GM23338 (cell line): ENCODE measurements around the gene CDH19. TPM values are rescaled to one million over a fixed set of nuclear protein-coding genes. Genes with fewer than 3 reads are reported as not detected.

Experiments
- ATAC-seq: fragments of 200-7000 bp; cut with Tn5 transposase; 3 replicates; pipeline ENCODE4 v1.9.1; 2020
- DNase-seq: peaks from one replicate; pipeline ENCODE4 v3.0.0-alpha.2; 2015; ENCODE audit warnings: low spot score
- H2AFZ ChIP-seq: fragments of 200-600 bp; sonication (generic); 2 replicates; pipeline ENCODE4 v1.8.0; 2016; ENCODE audit warnings: antibody characterized with exemption, mild to moderate bottlenecking, moderate library complexity
- H3F3A ChIP-seq: fragments of 200-600 bp; sonication (generic); replicated peaks from 2 replicates; pipeline ENCODE4 v1.8.0; 2017; ENCODE audit warnings: antibody characterized with exemption, mixed run types, low read depth
- H3K27ac ChIP-seq: fragments of 200-600 bp; sonication (generic); 2 replicates; pipeline ENCODE4 v1.6.1; 2016; ENCODE audit warnings: low read depth
- H3K27me3 ChIP-seq: fragments of 200-600 bp; sonication (generic); 2 replicates; pipeline ENCODE4 v1.8.0; 2016; ENCODE audit warnings: mild to moderate bottlenecking, mixed run types, moderate library complexity; ENCODE audit not compliant: insufficient read depth
- H3K36me3 ChIP-seq: fragments of 200-600 bp; sonication (generic); 2 replicates; pipeline ENCODE4 v1.8.0; 2016; ENCODE audit warnings: mild to moderate bottlenecking; ENCODE audit not compliant: insufficient read depth
- H3K4me1 ChIP-seq: fragments of 200-600 bp; sonication (generic); 2 replicates; pipeline ENCODE4 v1.8.0; 2016; ENCODE audit warnings: mild to moderate bottlenecking, moderate library complexity; ENCODE audit not compliant: insufficient read depth
- H3K4me2 ChIP-seq: fragments of 200-600 bp; sonication (generic); 2 replicates; pipeline ENCODE4 v1.7.1; 2017; ENCODE audit warnings: mixed run types
- H3K4me3 ChIP-seq: fragments of 200-600 bp; sonication (generic); 2 replicates; pipeline ENCODE4 v1.6.1; 2016; ENCODE audit warnings: mixed run types
- H3K79me2 ChIP-seq: fragments of 200-600 bp; sonication (generic); replicated peaks from 2 replicates; pipeline ENCODE4 v1.8.0; 2017; ENCODE audit warnings: mild to moderate bottlenecking; ENCODE audit not compliant: insufficient read depth
- H3K9me2 ChIP-seq: fragments of 200-600 bp; sonication (generic); 2 replicates; pipeline ENCODE4 v1.8.0; 2017; ENCODE audit not compliant: insufficient read depth
- H4K20me1 ChIP-seq: fragments of 200-600 bp; sonication (generic); replicated peaks from 2 replicates; pipeline ENCODE4 v1.8.0; 2017; ENCODE audit warnings: mild to moderate bottlenecking; ENCODE audit not compliant: insufficient read depth
- H3K27ac Mint-ChIP-seq: 2 replicates; pipeline ENCODE4 v1.8.0; 2020; ENCODE audit warnings: inconsistent platforms, mild to moderate bottlenecking, moderate library complexity, mixed read lengths
- H3K27me3 Mint-ChIP-seq: 3 replicates; pipeline ENCODE4 v1.8.0; 2022; ENCODE audit warnings: low read depth, mild to moderate bottlenecking, moderate library complexity, mixed read lengths, inconsistent platforms; ENCODE audit not compliant: insufficient read depth, poor library complexity
- H3K36me3 Mint-ChIP-seq: 3 replicates; pipeline ENCODE4 v1.8.0; 2021; ENCODE audit warnings: low read depth, mild to moderate bottlenecking, inconsistent platforms, moderate library complexity, mixed read lengths
- H3K4me1 Mint-ChIP-seq: 3 replicates; pipeline ENCODE4 v1.8.0; 2020; ENCODE audit warnings: mild to moderate bottlenecking, inconsistent platforms, mixed read lengths
- H3K4me3 Mint-ChIP-seq: 3 replicates; pipeline ENCODE4 v1.8.0; 2021; ENCODE audit warnings: moderate library complexity, mild to moderate bottlenecking, inconsistent platforms, mixed read lengths
- H3K9me3 Mint-ChIP-seq: 3 replicates; pipeline ENCODE4 v1.8.0; 2020; ENCODE audit warnings: moderate library complexity, mild to moderate bottlenecking, inconsistent platforms, mixed read lengths
- CREB1 ChIP-seq: fragments of 250-450 bp; sonication (Bioruptor Pico); IDR thresholded peaks from 2 replicates; pipeline ENCODE4 v1.5.0; 2020; ENCODE audit warnings: low read depth, mild to moderate bottlenecking, moderate library complexity
- EZH2phosphoT487 ChIP-seq: fragments of 200-600 bp; sonication (generic); IDR thresholded peaks from one replicate; pipeline ENCODE4 v1.8.1; 2018; ENCODE audit warnings: antibody characterized with exemption; ENCODE audit not compliant: unreplicated experiment
- NANOG ChIP-seq: IDR thresholded peaks from 2 replicates; pipeline ENCODE4 v1.6.1; 2016; ENCODE audit warnings: antibody characterized with exemption, borderline replicate concordance
- POLR2AphosphoS5 ChIP-seq: IDR thresholded peaks from 2 replicates; pipeline ENCODE4 v1.6.1; 2016; ENCODE audit warnings: antibody characterized with exemption, low read depth
- ZNF114 ChIP-seq: fragments of 250-450 bp; sonication (Bioruptor Pico); IDR thresholded peaks from 2 replicates; pipeline ENCODE4 v1.5.0; 2020; ENCODE audit warnings: mild to moderate bottlenecking, moderate library complexity
- ZNF331 ChIP-seq: fragments of 250-450 bp; sonication (Bioruptor Pico); IDR thresholded peaks from 2 replicates; pipeline ENCODE4 v1.5.0; 2020; ENCODE audit warnings: low read depth, mild to moderate bottlenecking, moderate library complexity
- polyA plus RNA-seq: library from polyadenylated mRNA; unstranded; fragments of >200 nt; fragmentation: Nextera tagmentation; extraction: Ambion mirVana; gene quantifications from 2 replicates; pipeline ENCODE4 v1.2.1, GENCODE V29; 2016
- total RNA-seq: library from RNA; depleted of rRNA; stranded (reverse); fragments of >200 nt; shearing (Covaris generic); gene quantifications from 2 replicates; pipeline ENCODE4 v1.2.3, GENCODE V29; 2014
- TF ChIP-seq, protein P1 (sequence below), 2 experiments: fragments of 200-600 bp in 1 of 2; sonication (generic) in 1 of 2; conservative IDR thresholded peaks; 2 replicates each; pipeline versions ENCODE4 v1.5.1 to v1.6.1; 2016 to 2017; ENCODE audit warnings: antibody characterized with exemption in 2 of 2, low read depth in 2 of 2, mild to moderate bottlenecking in 2 of 2, moderate library complexity in 1 of 2
- TF ChIP-seq, protein P2 (sequence below): fragments of 250-450 bp; sonication (Bioruptor Pico); IDR thresholded peaks from 2 replicates; pipeline ENCODE4 v1.5.0; 2020; ENCODE audit warnings: mild to moderate bottlenecking, moderate library complexity
- TF ChIP-seq, protein P3 (sequence below): IDR thresholded peaks from 2 replicates; pipeline ENCODE4 v1.6.1; 2016; ENCODE audit warnings: antibody characterized with exemption
- TF ChIP-seq, protein P4 (sequence below): IDR thresholded peaks from one replicate; pipeline ENCODE4 v1.6.1; 2018; ENCODE audit warnings: antibody characterized with exemption; ENCODE audit not compliant: unreplicated experiment

The CDH19 gene
- total and polyA plus RNA-seq, 2 experiments from 2014 or later: 0.03 TPM

DNA sequence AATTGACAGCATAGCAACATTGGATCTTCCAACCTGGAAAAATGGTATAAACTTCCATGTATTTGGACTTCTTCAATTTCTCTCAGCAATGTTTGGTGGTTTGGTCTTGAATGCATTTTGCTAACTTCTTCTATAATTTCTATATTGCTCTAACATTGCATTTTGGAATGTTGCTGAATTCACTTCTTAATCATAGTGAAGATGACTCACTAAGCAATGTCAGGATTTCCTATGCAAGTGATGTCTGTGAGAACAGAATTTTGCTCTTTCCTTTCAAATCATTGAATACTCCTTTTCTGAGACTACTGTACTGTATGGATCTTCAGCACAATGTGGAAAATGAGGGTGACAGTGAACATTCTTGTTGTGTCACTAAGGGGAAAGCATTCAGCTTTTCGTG, 28.9 kb upstream of the CDH19 start:
- Histone ChIP-seq H3K27me3 (no peaks in the 10 kb centered on the region), H3K79me2 (no peaks in the 10 kb centered on the region), H3K36me3 (no peaks in the 10 kb centered on the region), H3K4me3 (no peak overlapping the region), H4K20me1 (no peaks in the 10 kb centered on the region), H2AFZ (no peak overlapping the region), H3K27ac (no peak overlapping the region), H3K9me2 (no peaks in the 10 kb centered on the region), H3F3A (no peaks in the 10 kb centered on the region), H3K4me1 (no peaks in the 10 kb centered on the region), H3K4me2 (no peak overlapping the region)
- ATAC-seq (no peak), DNase-seq (no peak)
- no peak overlapping the region for H3K4me3 Mint-ChIP-seq
- no peaks in the 10 kb centered on the region for H3K9me3 Mint-ChIP-seq
- peaks cover 2% of the 10 kb centered on the region for H3K27me3 Mint-ChIP-seq
- H3K27ac Mint-ChIP-seq: no peak overlapping the region
- no peaks in the 10 kb centered on the region for H3K4me1 Mint-ChIP-seq
- TF ChIP-seq, protein P1, sequence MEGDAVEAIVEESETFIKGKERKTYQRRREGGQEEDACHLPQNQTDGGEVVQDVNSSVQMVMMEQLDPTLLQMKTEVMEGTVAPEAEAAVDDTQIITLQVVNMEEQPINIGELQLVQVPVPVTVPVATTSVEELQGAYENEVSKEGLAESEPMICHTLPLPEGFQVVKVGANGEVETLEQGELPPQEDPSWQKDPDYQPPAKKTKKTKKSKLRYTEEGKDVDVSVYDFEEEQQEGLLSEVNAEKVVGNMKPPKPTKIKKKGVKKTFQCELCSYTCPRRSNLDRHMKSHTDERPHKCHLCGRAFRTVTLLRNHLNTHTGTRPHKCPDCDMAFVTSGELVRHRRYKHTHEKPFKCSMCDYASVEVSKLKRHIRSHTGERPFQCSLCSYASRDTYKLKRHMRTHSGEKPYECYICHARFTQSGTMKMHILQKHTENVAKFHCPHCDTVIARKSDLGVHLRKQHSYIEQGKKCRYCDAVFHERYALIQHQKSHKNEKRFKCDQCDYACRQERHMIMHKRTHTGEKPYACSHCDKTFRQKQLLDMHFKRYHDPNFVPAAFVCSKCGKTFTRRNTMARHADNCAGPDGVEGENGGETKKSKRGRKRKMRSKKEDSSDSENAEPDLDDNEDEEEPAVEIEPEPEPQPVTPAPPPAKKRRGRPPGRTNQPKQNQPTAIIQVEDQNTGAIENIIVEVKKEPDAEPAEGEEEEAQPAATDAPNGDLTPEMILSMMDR (conservative IDR thresholded peaks at IDR 0.05; ENCODE audit: low read depth in 2 of 2): no peak
- H3K36me3 Mint-ChIP-seq: no peaks in the 10 kb centered on the region

DNA sequence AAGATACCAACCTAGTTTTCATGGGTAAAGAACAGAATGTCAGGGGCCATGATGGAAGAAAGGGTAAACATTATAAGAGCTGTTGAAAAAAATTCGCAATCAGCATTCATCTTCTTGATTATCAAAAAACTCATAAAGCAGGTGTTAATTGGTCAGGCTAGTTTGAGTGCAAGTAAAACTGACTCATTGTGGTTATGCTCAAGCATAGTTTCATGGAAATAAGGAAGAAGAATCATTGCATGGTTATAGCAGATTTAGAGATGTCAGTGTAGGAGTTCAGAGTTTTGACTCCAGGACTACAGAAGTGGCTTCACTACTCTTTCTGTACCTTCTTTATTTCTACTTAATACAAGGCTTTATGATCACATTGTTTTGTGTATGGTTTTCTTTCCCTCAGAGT, 26.9 kb upstream of the CDH19 start:
- no peak overlapping the region for H3K4me3 ChIP-seq
- H3K36me3 ChIP-seq: no peaks in the 10 kb centered on the region
- no peak overlapping the region for H2AFZ ChIP-seq
- Mint-ChIP-seq H3K4me3 (no peak overlapping the region), H3K9me3 (no peaks in the 10 kb centered on the region; the same call in 2 of the 3 replicates), H3K36me3 (no peaks in the 10 kb centered on the region), H3K27ac (no peak overlapping the region), H3K4me1 (no peaks in the 10 kb centered on the region), H3K27me3 (peaks cover 2% of the 10 kb centered on the region)
- H3K27ac ChIP-seq: no peak overlapping the region
- no peaks in the 10 kb centered on the region for H3K79me2 ChIP-seq
- no peaks in the 10 kb centered on the region for H3F3A ChIP-seq
- no peak for ATAC-seq
- H3K4me1 ChIP-seq: no peaks in the 10 kb centered on the region
- H4K20me1 ChIP-seq: no peaks in the 10 kb centered on the region
- H3K27me3 ChIP-seq: no peaks in the 10 kb centered on the region
- no peaks in the 10 kb centered on the region for H3K9me2 ChIP-seq
- no peak for DNase-seq
- no peak overlapping the region for H3K4me2 ChIP-seq
- no peak for TF ChIP-seq ZNF114 (CRISPR knock-in tag)
- TF ChIP-seq, protein P2, sequence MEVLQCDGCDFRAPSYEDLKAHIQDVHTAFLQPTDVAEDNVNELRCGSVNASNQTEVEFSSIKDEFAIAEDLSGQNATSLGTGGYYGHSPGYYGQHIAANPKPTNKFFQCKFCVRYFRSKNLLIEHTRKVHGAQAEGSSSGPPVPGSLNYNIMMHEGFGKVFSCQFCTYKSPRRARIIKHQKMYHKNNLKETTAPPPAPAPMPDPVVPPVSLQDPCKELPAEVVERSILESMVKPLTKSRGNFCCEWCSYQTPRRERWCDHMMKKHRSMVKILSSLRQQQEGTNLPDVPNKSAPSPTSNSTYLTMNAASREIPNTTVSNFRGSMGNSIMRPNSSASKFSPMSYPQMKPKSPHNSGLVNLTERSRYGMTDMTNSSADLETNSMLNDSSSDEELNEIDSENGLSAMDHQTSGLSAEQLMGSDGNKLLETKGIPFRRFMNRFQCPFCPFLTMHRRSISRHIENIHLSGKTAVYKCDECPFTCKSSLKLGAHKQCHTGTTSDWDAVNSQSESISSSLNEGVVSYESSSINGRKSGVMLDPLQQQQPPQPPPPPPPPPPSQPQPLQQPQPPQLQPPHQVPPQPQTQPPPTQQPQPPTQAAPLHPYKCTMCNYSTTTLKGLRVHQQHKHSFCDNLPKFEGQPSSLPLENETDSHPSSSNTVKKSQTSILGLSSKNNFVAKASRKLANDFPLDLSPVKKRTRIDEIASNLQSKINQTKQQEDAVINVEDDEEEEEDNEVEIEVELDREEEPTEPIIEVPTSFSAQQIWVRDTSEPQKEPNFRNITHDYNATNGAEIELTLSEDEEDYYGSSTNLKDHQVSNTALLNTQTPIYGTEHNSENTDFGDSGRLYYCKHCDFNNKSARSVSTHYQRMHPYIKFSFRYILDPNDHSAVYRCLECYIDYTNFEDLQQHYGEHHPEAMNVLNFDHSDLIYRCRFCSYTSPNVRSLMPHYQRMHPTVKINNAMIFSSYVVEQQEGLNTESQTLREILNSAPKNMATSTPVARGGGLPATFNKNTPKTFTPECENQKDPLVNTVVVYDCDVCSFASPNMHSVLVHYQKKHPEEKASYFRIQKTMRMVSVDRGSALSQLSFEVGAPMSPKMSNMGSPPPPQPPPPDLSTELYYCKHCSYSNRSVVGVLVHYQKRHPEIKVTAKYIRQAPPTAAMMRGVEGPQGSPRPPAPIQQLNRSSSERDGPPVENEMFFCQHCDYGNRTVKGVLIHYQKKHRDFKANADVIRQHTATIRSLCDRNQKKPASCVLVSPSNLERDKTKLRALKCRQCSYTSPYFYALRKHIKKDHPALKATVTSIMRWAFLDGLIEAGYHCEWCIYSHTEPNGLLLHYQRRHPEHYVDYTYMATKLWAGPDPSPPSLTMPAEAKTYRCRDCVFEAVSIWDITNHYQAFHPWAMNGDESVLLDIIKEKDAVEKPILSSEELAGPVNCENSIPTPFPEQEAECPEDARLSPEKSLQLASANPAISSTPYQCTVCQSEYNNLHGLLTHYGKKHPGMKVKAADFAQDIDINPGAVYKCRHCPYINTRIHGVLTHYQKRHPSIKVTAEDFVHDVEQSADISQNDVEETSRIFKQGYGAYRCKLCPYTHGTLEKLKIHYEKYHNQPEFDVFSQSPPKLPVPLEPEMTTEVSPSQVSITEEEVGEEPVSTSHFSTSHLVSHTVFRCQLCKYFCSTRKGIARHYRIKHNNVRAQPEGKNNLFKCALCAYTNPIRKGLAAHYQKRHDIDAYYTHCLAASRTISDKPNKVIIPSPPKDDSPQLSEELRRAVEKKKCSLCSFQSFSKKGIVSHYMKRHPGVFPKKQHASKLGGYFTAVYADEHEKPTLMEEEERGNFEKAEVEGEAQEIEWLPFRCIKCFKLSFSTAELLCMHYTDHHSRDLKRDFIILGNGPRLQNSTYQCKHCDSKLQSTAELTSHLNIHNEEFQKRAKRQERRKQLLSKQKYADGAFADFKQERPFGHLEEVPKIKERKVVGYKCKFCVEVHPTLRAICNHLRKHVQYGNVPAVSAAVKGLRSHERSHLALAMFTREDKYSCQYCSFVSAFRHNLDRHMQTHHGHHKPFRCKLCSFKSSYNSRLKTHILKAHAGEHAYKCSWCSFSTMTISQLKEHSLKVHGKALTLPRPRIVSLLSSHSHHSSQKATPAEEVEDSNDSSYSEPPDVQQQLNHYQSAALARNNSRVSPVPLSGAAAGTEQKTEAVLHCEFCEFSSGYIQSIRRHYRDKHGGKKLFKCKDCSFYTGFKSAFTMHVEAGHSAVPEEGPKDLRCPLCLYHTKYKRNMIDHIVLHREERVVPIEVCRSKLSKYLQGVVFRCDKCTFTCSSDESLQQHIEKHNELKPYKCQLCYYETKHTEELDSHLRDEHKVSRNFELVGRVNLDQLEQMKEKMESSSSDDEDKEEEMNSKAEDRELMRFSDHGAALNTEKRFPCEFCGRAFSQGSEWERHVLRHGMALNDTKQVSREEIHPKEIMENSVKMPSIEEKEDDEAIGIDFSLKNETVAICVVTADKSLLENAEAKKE: no peak
- TF ChIP-seq ZNF331 (CRISPR knock-in tag): no peak
- no peak for TF ChIP-seq NANOG
- no peak for TF ChIP-seq POLR2AphosphoS5
- no peak for TF ChIP-seq EZH2phosphoT487
- TF ChIP-seq CREB1: no peak
- TF ChIP-seq, protein P3, sequence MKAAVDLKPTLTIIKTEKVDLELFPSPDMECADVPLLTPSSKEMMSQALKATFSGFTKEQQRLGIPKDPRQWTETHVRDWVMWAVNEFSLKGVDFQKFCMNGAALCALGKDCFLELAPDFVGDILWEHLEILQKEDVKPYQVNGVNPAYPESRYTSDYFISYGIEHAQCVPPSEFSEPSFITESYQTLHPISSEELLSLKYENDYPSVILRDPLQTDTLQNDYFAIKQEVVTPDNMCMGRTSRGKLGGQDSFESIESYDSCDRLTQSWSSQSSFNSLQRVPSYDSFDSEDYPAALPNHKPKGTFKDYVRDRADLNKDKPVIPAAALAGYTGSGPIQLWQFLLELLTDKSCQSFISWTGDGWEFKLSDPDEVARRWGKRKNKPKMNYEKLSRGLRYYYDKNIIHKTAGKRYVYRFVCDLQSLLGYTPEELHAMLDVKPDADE: no peak
- TF ChIP-seq, protein P4, sequence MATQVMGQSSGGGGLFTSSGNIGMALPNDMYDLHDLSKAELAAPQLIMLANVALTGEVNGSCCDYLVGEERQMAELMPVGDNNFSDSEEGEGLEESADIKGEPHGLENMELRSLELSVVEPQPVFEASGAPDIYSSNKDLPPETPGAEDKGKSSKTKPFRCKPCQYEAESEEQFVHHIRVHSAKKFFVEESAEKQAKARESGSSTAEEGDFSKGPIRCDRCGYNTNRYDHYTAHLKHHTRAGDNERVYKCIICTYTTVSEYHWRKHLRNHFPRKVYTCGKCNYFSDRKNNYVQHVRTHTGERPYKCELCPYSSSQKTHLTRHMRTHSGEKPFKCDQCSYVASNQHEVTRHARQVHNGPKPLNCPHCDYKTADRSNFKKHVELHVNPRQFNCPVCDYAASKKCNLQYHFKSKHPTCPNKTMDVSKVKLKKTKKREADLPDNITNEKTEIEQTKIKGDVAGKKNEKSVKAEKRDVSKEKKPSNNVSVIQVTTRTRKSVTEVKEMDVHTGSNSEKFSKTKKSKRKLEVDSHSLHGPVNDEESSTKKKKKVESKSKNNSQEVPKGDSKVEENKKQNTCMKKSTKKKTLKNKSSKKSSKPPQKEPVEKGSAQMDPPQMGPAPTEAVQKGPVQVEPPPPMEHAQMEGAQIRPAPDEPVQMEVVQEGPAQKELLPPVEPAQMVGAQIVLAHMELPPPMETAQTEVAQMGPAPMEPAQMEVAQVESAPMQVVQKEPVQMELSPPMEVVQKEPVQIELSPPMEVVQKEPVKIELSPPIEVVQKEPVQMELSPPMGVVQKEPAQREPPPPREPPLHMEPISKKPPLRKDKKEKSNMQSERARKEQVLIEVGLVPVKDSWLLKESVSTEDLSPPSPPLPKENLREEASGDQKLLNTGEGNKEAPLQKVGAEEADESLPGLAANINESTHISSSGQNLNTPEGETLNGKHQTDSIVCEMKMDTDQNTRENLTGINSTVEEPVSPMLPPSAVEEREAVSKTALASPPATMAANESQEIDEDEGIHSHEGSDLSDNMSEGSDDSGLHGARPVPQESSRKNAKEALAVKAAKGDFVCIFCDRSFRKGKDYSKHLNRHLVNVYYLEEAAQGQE: no peak
